GM18867 (cell line): ENCODE results near the gene CYB561D2.
"Not testable (repeated sequence)": the region's sequence is repeated elsewhere in the genome, so short reads cannot be mapped to it uniquely, and the experiment has no call there.

Source experiments
- ATAC-seq: cut with Tn5 transposase; IDR thresholded peaks from one replicate; pipeline ENCODE4 v1.9.1; 2021; ENCODE audit warnings: mild to moderate bottlenecking, moderate library complexity; ENCODE audit not compliant: unreplicated experiment

Gene CYB561D2

GRCh38 chr3:50350527-50351322, at the start of gene CYB561D2, which contains the start of gene NPRL2:
Gene CYB561D2, plus strand, starts transcription at chr3:50350862. Its CDS starts 572 bp downstream, at chr3:50351434.
Gene NPRL2, minus strand, starts transcription at chr3:50350775. Its CDS starts 123 bp downstream, at chr3:50350652.
- peak; percentile 83 for ATAC-seq

- no peak for ATAC-seq
These were observed 48.3 kb upstream of the CYB561D2 start for GRCh38 chr3:50302095-50303012.

GRCh38 chr3:50303013-50303815, 47.4 kb upstream of the CYB561D2 start, which contains the start of gene HYAL1:
Gene HYAL1, minus strand, starts transcription at chr3:50303574. Its CDS starts 618 bp downstream, at chr3:50302956.
- no peak for ATAC-seq

GRCh38 chr3:50304601-50305000, 46.1 kb upstream of the CYB561D2 start:
- no peak for ATAC-seq

- ATAC-seq = not testable (repeated sequence)
These were observed 38.6 kb upstream of the CYB561D2 start for GRCh38 chr3:50312041-50312440.

- no peak for ATAC-seq
These were observed 36.3 kb upstream of the CYB561D2 start for GRCh38 chr3:50314342-50314741.

GRCh38 chr3:50314816-50315215, 35.8 kb upstream of the CYB561D2 start:
- no peak for ATAC-seq

GRCh38 chr3:50316657-50317242, 33.9 kb upstream of the CYB561D2 start:
- ATAC-seq = no peak

GRCh38 chr3:50317300-50317699, 33.4 kb upstream of the CYB561D2 start:
- ATAC-seq = no peak

GRCh38 chr3:50318163-50318562, 32.5 kb upstream of the CYB561D2 start:
- ATAC-seq = no peak

GRCh38 chr3:50318615-50319014, 32.0 kb upstream of the CYB561D2 start:
- no peak for ATAC-seq

- no peak for ATAC-seq
These were observed 31.3 kb upstream of the CYB561D2 start for GRCh38 chr3:50319181-50319893.

GRCh38 chr3:50319894-50320625, 30.6 kb upstream of the CYB561D2 start:
- no peak for ATAC-seq

- ATAC-seq = peak; percentile 50
These were observed 29.8 kb upstream of the CYB561D2 start for GRCh38 chr3:50320853-50321335.

- peak; percentile 78 for ATAC-seq
These were observed 29.1 kb upstream of the CYB561D2 start for GRCh38 chr3:50321336-50322114.

GRCh38 chr3:50322115-50322385, 28.6 kb upstream of the CYB561D2 start:
- no peak for ATAC-seq

- no peak for ATAC-seq
These were observed 28.1 kb upstream of the CYB561D2 start, which contains the start of gene HYAL2 for GRCh38 chr3:50322386-50323091. Gene HYAL2, minus strand, starts transcription at chr3:50322745. Its CDS starts 2,256 bp downstream, at chr3:50320489.
